SK-N-SH treated with all-trans-retinoic acid at 6 μM for 48 hours (cell line): ENCODE data around the gene BLNK.

Source experiments
- ATAC-seq: fragments of 200-7000 bp; cut with Tn5 transposase; 3 replicates; pipeline ENCODE4 v1.9.1; 2020; ENCODE audit warnings: mild to moderate bottlenecking, moderate library complexity
- ARNTL ChIP-seq: fragments of 450-650 bp; formaldehyde crosslinking; IDR thresholded peaks from 2 replicates; pipeline ENCODE4 v1.5.0; 2020; ENCODE audit warnings: low read depth, mild to moderate bottlenecking, moderate library complexity, borderline replicate concordance
- CSDC2 ChIP-seq: fragments of 250-450 bp; sonication (Bioruptor Pico); IDR thresholded peaks from 2 replicates; pipeline ENCODE4 v1.5.0; 2020; ENCODE audit warnings: mild to moderate bottlenecking, moderate library complexity
- ESRRG ChIP-seq: fragments of 250-450 bp; sonication (Bioruptor Pico); IDR thresholded peaks from 2 replicates; pipeline ENCODE4 v1.6.1; 2021; ENCODE audit warnings: mild to moderate bottlenecking
- GLIS3 ChIP-seq: fragments of 250-450 bp; sonication (Bioruptor Pico); IDR thresholded peaks from 2 replicates; pipeline ENCODE4 v1.5.0; 2020; ENCODE audit warnings: mild to moderate bottlenecking, moderate library complexity
- ISL1 ChIP-seq: fragments of 250-450 bp; sonication (Bioruptor Pico); IDR thresholded peaks from 2 replicates; pipeline ENCODE4 v2.1.2; 2022; ENCODE audit warnings: mild to moderate bottlenecking, moderate library complexity
- OSR1 ChIP-seq: fragments of 250-450 bp; sonication (Bioruptor Pico); IDR thresholded peaks from 2 replicates; pipeline ENCODE4 v1.8.0; 2022; ENCODE audit warnings: moderate library complexity, mild to moderate bottlenecking, inconsistent platforms
- PPARA ChIP-seq: fragments of 250-450 bp; sonication (Bioruptor Pico); IDR thresholded peaks from 2 replicates; pipeline ENCODE4 v1.5.0; 2020; ENCODE audit warnings: mild to moderate bottlenecking, borderline replicate concordance
- RARB ChIP-seq: fragments of 250-450 bp; sonication (Bioruptor Pico); IDR thresholded peaks from 2 replicates; pipeline ENCODE4 v1.8.0; 2021; ENCODE audit warnings: mild to moderate bottlenecking, moderate library complexity
- SNAI2 ChIP-seq: fragments of 250-450 bp; sonication (Bioruptor Pico); IDR thresholded peaks from 2 replicates; pipeline ENCODE4 v1.5.0; 2020; ENCODE audit warnings: mild to moderate bottlenecking, moderate library complexity
- TCF4 ChIP-seq: fragments of 250-450 bp; sonication (Bioruptor Pico); IDR thresholded peaks from 2 replicates; pipeline ENCODE4 v1.8.0; 2021; ENCODE audit warnings: mild to moderate bottlenecking, moderate library complexity, borderline replicate concordance
- TOX ChIP-seq: fragments of 250-450 bp; sonication (Bioruptor Pico); IDR thresholded peaks from 2 replicates; pipeline ENCODE4 v1.8.0; 2021; ENCODE audit warnings: mild to moderate bottlenecking, moderate library complexity, borderline replicate concordance
- ZC3H10 ChIP-seq: fragments of 250-450 bp; sonication (Bioruptor Pico); IDR thresholded peaks from 2 replicates; pipeline ENCODE4 v1.5.1; 2021; ENCODE audit warnings: mild to moderate bottlenecking, moderate library complexity
- ZFP3 ChIP-seq: fragments of 250-450 bp; sonication (Bioruptor Pico); IDR thresholded peaks from 2 replicates; pipeline ENCODE4 v1.5.0; 2020; ENCODE audit warnings: mild to moderate bottlenecking, moderate library complexity
- ZNF565 ChIP-seq: fragments of 450-650 bp; formaldehyde crosslinking; conservative IDR thresholded peaks from 2 replicates; pipeline ENCODE4 v1.5.0; 2020; ENCODE audit warnings: low read depth, mild to moderate bottlenecking, moderate library complexity
- ZNF70 ChIP-seq: fragments of 450-650 bp; formaldehyde crosslinking; IDR thresholded peaks from 2 replicates; pipeline ENCODE4 v1.5.0; 2020; ENCODE audit warnings: mild to moderate bottlenecking, moderate library complexity
- ZNF8 ChIP-seq: fragments of 450-650 bp; formaldehyde crosslinking; IDR thresholded peaks from 2 replicates; pipeline ENCODE4 v1.5.0; 2020; ENCODE audit warnings: mild to moderate bottlenecking, moderate library complexity
- TF ChIP-seq, protein P1 (sequence below): fragments of 250-450 bp; sonication (Bioruptor Pico); IDR thresholded peaks from 2 replicates; pipeline ENCODE4 v1.8.0; 2021; ENCODE audit warnings: low read depth, mild to moderate bottlenecking, moderate library complexity, borderline replicate concordance
- TF ChIP-seq, protein P2 (sequence below): fragments of 250-450 bp; sonication (Bioruptor Pico); IDR thresholded peaks from 2 replicates; pipeline ENCODE4 v1.8.0; 2020; ENCODE audit warnings: mild to moderate bottlenecking, moderate library complexity, borderline replicate concordance
- TF ChIP-seq, protein P3 (sequence below): fragments of 250-450 bp; sonication (Bioruptor Pico); IDR thresholded peaks from 2 replicates; pipeline ENCODE4 v1.5.1; 2021; ENCODE audit warnings: mild to moderate bottlenecking, moderate library complexity
- TF ChIP-seq, protein P4 (sequence below): fragments of 250-450 bp; sonication (Bioruptor Pico); IDR thresholded peaks from 2 replicates; pipeline ENCODE4 v1.5.1; 2020; ENCODE audit warnings: low read depth, mild to moderate bottlenecking, moderate library complexity
- TF ChIP-seq, protein P5 (sequence below): fragments of 250-450 bp; sonication (Bioruptor Pico); IDR thresholded peaks from 2 replicates; pipeline ENCODE4 v1.5.0; 2020; ENCODE audit warnings: mild to moderate bottlenecking, moderate library complexity

The BLNK gene

DNA sequence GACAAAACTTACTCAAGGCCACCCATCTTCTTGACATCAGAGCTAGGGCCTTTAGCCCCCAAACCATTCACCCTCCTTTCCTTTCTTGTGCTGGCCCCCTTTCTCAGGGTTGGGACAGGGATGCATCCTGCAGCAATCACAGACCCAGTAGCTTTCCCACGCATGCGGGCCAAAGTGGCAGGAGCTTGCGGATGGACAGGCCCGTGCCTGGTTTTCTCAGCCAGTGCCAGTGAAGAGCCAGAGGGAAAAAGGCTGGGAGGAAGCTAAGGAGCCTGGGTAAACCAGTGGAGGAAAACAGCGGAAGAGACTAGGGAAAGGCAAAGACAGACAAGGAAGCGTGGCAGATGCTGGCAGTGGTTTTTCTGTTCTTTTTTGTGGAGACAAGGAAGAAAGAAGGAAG is 5.1 kb upstream of the BLNK start:
- no peak for TF ChIP-seq ZNF70 (CRISPR knock-in tag)
- TF ChIP-seq, protein P1, sequence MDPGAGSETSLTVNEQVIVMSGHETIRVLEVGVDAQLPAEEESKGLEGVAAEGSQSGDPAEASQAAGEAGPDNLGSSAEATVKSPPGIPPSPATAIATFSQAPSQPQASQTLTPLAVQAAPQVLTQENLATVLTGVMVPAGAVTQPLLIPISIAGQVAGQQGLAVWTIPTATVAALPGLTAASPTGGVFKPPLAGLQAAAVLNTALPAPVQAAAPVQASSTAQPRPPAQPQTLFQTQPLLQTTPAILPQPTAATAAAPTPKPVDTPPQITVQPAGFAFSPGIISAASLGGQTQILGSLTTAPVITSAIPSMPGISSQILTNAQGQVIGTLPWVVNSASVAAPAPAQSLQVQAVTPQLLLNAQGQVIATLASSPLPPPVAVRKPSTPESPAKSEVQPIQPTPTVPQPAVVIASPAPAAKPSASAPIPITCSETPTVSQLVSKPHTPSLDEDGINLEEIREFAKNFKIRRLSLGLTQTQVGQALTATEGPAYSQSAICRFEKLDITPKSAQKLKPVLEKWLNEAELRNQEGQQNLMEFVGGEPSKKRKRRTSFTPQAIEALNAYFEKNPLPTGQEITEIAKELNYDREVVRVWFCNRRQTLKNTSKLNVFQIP (CRISPR knock-in tag): no peak
- TF ChIP-seq, protein P2, sequence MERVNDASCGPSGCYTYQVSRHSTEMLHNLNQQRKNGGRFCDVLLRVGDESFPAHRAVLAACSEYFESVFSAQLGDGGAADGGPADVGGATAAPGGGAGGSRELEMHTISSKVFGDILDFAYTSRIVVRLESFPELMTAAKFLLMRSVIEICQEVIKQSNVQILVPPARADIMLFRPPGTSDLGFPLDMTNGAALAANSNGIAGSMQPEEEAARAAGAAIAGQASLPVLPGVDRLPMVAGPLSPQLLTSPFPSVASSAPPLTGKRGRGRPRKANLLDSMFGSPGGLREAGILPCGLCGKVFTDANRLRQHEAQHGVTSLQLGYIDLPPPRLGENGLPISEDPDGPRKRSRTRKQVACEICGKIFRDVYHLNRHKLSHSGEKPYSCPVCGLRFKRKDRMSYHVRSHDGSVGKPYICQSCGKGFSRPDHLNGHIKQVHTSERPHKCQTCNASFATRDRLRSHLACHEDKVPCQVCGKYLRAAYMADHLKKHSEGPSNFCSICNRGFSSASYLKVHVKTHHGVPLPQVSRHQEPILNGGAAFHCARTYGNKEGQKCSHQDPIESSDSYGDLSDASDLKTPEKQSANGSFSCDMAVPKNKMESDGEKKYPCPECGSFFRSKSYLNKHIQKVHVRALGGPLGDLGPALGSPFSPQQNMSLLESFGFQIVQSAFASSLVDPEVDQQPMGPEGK (CRISPR knock-in tag): no peak
- TF ChIP-seq SNAI2: no peak
- TF ChIP-seq RARB (CRISPR knock-in tag): no peak
- TF ChIP-seq CSDC2 (CRISPR knock-in tag): no peak
- TF ChIP-seq ISL1 (CRISPR knock-in tag): no peak
- no peak for TF ChIP-seq ZFP3 (CRISPR knock-in tag)
- no peak for TF ChIP-seq ZNF565
- no peak for ATAC-seq

DNA sequence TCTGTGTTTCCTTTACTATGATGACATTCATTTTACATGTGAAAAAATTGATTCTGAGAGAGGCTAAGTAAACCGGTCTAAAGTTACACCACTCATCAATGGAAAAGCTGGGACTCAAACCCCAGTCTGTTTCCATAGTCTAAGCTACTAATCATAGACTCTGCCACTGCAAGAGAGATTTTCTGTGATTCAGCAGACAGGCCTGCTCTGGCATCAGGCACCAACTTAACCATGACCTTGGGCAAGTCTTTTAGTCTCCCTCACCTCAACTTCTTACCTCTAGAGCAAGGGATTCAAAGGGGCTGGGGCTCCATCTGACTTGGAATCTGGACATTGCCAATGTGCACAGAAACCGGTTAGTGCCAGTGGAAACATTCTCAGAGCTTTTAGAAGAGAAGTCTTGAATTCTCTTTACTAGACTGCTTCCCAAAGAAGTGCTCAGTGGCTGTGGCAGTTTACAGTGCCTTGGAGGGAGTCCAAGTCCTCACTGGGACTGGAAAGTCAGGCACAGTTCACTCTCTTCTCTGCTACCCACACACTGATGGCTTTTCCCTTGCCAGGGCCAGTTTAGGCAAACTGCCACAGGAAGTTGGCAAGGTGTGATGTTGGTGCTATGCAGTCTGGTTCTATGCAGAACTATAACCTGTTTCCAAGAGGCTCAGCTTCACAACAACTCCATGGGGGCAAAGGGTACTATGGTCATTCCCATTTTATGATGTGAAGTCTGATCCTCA is 4.5 kb upstream of the BLNK start:
- no peak for TF ChIP-seq ZFP3 (CRISPR knock-in tag)
- TF ChIP-seq GLIS3 (CRISPR knock-in tag): no peak

DNA sequence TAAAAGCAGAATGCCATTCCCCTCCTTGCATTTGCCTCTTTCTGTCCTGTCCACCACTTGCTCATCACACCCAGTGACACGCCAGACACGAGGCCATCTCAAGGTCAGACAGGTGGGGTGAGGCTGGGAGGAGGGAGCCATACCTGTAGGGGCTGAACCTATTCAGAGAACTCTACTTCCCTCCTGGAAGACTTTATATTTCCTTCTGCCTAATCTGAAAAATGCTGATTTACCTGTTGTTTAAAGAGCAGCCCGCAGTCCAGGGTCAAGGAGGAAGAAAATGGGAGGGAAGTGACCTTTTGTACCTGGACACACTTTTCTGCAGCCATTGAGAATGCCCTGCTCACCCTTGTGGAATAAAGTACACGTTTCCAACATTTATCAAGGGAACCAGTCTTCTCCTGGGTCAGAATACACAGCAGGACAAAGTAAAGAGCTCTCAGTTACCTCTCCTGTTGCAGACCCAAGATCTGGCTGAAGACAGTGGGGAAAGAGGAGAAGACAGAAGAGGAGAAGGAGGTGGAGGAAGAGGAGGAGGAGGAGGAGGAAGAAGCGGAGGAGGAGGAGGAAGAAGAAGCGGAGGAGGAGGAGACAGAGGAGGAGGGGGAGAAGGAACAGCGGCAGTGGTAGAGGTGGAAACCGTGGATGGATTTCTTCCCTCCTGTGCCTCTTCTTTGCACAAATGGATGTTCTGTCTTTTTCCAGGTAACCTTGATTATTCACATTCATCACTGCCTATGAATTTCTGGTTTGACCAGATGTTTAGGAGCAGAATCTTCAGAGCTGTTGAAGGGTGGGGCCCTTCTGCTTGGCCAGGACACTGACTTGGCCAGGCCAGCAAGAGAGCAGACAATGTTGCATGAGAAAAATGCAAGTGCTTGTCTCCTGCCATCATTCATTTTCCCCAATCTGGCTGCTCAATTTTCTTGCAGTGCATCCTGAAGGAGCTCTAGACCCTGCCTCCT is 1.2 kb upstream of the BLNK start:
- TF ChIP-seq ZNF70 (CRISPR knock-in tag) (no peak), ARNTL (CRISPR knock-in tag) (no peak), ZFP3 (CRISPR knock-in tag) (no peak), ZNF8 (CRISPR knock-in tag) (no peak), PPARA (CRISPR knock-in tag) (no peak), ESRRG (no peak), ZC3H10 (no peak), ISL1 (CRISPR knock-in tag) (no peak), TCF4 (no peak), TOX (CRISPR knock-in tag) (no peak), OSR1 (CRISPR knock-in tag) (no peak), CSDC2 (CRISPR knock-in tag) (no peak)
- TF ChIP-seq, protein P1 (CRISPR knock-in tag): no peak
- TF ChIP-seq, protein P3, sequence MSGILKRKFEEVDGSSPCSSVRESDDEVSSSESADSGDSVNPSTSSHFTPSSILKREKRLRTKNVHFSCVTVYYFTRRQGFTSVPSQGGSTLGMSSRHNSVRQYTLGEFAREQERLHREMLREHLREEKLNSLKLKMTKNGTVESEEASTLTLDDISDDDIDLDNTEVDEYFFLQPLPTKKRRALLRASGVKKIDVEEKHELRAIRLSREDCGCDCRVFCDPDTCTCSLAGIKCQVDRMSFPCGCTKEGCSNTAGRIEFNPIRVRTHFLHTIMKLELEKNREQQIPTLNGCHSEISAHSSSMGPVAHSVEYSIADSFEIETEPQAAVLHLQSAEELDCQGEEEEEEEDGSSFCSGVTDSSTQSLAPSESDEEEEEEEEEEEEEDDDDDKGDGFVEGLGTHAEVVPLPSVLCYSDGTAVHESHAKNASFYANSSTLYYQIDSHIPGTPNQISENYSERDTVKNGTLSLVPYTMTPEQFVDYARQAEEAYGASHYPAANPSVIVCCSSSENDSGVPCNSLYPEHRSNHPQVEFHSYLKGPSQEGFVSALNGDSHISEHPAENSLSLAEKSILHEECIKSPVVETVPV: no peak
- TF ChIP-seq, protein P4, sequence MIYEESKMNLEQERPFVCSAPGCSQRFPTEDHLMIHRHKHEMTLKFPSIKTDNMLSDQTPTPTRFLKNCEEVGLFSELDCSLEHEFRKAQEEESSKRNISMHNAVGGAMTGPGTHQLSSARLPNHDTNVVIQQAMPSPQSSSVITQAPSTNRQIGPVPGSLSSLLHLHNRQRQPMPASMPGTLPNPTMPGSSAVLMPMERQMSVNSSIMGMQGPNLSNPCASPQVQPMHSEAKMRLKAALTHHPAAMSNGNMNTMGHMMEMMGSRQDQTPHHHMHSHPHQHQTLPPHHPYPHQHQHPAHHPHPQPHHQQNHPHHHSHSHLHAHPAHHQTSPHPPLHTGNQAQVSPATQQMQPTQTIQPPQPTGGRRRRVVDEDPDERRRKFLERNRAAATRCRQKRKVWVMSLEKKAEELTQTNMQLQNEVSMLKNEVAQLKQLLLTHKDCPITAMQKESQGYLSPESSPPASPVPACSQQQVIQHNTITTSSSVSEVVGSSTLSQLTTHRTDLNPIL: no peak
- TF ChIP-seq, protein P5, sequence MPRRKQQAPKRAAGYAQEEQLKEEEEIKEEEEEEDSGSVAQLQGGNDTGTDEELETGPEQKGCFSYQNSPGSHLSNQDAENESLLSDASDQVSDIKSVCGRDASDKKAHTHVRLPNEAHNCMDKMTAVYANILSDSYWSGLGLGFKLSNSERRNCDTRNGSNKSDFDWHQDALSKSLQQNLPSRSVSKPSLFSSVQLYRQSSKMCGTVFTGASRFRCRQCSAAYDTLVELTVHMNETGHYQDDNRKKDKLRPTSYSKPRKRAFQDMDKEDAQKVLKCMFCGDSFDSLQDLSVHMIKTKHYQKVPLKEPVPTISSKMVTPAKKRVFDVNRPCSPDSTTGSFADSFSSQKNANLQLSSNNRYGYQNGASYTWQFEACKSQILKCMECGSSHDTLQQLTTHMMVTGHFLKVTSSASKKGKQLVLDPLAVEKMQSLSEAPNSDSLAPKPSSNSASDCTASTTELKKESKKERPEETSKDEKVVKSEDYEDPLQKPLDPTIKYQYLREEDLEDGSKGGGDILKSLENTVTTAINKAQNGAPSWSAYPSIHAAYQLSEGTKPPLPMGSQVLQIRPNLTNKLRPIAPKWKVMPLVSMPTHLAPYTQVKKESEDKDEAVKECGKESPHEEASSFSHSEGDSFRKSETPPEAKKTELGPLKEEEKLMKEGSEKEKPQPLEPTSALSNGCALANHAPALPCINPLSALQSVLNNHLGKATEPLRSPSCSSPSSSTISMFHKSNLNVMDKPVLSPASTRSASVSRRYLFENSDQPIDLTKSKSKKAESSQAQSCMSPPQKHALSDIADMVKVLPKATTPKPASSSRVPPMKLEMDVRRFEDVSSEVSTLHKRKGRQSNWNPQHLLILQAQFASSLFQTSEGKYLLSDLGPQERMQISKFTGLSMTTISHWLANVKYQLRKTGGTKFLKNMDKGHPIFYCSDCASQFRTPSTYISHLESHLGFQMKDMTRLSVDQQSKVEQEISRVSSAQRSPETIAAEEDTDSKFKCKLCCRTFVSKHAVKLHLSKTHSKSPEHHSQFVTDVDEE (CRISPR knock-in tag): no peak
- TF ChIP-seq, protein P2 (CRISPR knock-in tag): no peak
- no peak for ATAC-seq

More for the DNA sequence above, 4.5 kb upstream of the BLNK start:
- ATAC-seq: no peak
